Mesendoderm (in vitro differentiated cells): ENCODE measurements around the gene PTPN1.

Experiments used
- DNase-seq: peaks from one replicate; pipeline ENCODE4 v3.0.0; 2013
- H2AK5ac ChIP-seq: 2 replicates; pipeline ENCODE4 v1.6.1; 2013; ENCODE audit warnings: low read length, inconsistent platforms
- H2BK120ac ChIP-seq: 2 replicates; pipeline ENCODE4 v1.6.1; 2013; ENCODE audit warnings: low read depth, mild to moderate bottlenecking, low read length, moderate library complexity, mixed read lengths
- H2BK15ac ChIP-seq: replicated peaks from 2 replicates; pipeline ENCODE4 v1.6.1; 2013; ENCODE audit warnings: low read depth, mild to moderate bottlenecking, moderate library complexity
- H2BK5ac ChIP-seq: 2 replicates; pipeline ENCODE4 v1.6.1; 2013; ENCODE audit warnings: low read length, inconsistent platforms
- H3K18ac ChIP-seq: 2 replicates; pipeline ENCODE4 v1.6.1; 2013; ENCODE audit warnings: mild to moderate bottlenecking, low read length, mixed read lengths
- H3K23ac ChIP-seq: one replicate; pipeline ENCODE4 v1.6.1; 2013; ENCODE audit warnings: low read length
- H3K27ac ChIP-seq: 2 replicates; pipeline ENCODE4 v1.5.1; 2013; ENCODE audit warnings: low read depth, mild to moderate bottlenecking, inconsistent platforms, low read length, moderate library complexity
- H3K27me3 ChIP-seq: 2 replicates; pipeline ENCODE4 v1.6.1; 2013; ENCODE audit warnings: low read length, control low read depth, mild to moderate bottlenecking, inconsistent platforms; ENCODE audit not compliant: insufficient read depth, poor library complexity
- H3K36me3 ChIP-seq: 2 replicates; pipeline ENCODE4 v1.6.1; 2013; ENCODE audit warnings: low read length, inconsistent platforms; ENCODE audit not compliant: control insufficient read depth, insufficient read depth
- H3K4ac ChIP-seq: one replicate; pipeline ENCODE4 v1.6.1; 2013; ENCODE audit warnings: low read depth, mild to moderate bottlenecking, low read length, moderate library complexity
- H3K4me1 ChIP-seq: 2 replicates; pipeline ENCODE4 v1.6.1; 2013; ENCODE audit warnings: low read depth, low read length, inconsistent platforms; ENCODE audit not compliant: control insufficient read depth
- H3K4me2 ChIP-seq: 2 replicates; pipeline ENCODE4 v1.6.1; 2013; ENCODE audit warnings: low read length
- H3K4me3 ChIP-seq: 2 replicates; pipeline ENCODE4 v1.5.1; 2013; ENCODE audit warnings: mild to moderate bottlenecking, low read length
- H3K56ac ChIP-seq: one replicate; pipeline ENCODE4 v1.6.1; 2013; ENCODE audit warnings: low read length
- H3K79me1 ChIP-seq: 2 replicates; pipeline ENCODE4 v1.6.1; 2013; ENCODE audit warnings: low read length, inconsistent platforms
- H3K79me2 ChIP-seq: 2 replicates; pipeline ENCODE4 v1.6.1; 2013; ENCODE audit warnings: mild to moderate bottlenecking, low read length; ENCODE audit not compliant: control insufficient read depth, insufficient read depth
- H3K9ac ChIP-seq: 2 replicates; pipeline ENCODE4 v1.6.1; 2013; ENCODE audit warnings: low read length, inconsistent platforms
- H4K5ac ChIP-seq: one replicate; pipeline ENCODE4 v1.6.1; 2013; ENCODE audit warnings: low read length
- H4K8ac ChIP-seq: one replicate; pipeline ENCODE4 v1.6.1; 2013; ENCODE audit warnings: low read depth, mild to moderate bottlenecking, control low read depth, low read length, moderate library complexity
- WGBS: extraction: QIAGEN DNeasy Blood & Tissue Kit; methylation state at CpG from one replicate; pipeline ENCODE4 v1.1.7; 2013; ENCODE audit warnings: low lambda C conversion rate, missing lambda C conversion rate; ENCODE audit not compliant: insufficient coverage; ENCODE audit errors: extremely low coverage; 5-methylcytosine and 5-hydroxymethylcytosine counted together

The PTPN1 gene

DNA sequence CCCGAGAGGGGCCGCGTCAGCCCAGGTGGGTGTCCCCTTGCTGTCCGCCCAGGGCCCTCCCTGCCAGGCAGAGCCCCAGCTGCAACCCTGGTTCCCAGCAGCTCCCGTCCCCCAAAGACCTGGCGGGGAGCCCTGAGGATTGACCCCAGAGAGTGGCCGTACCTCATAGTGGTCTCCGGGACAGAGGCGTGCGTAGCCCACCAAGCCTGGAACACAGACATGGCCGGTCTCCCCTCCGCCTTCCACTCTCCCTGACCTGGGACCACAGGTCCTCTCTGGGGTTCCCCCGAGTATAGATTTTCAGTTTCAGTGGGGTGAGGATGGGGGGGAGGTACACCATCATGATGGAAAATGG is 98.5 kb downstream of the PTPN1 start:
- no peak overlapping the region for H3K4me3 ChIP-seq
- no peak for DNase-seq
- no peak overlapping the region for H3K18ac ChIP-seq
- no peak overlapping the region for H2BK120ac ChIP-seq
- H4K5ac ChIP-seq = no peak overlapping the region
- H3K4me2 ChIP-seq = no peak overlapping the region
- H3K23ac ChIP-seq = no peak overlapping the region
- no peak overlapping the region for H3K4ac ChIP-seq
- H3K27ac ChIP-seq = no peak overlapping the region
- no CpG with 5 or more reads among the region's 13 CpGs for WGBS
- H3K79me1 ChIP-seq = no peaks in the 10 kb centered on the region
- no peaks in the 10 kb centered on the region for H3K4me1 ChIP-seq
- H2BK5ac ChIP-seq = no peak overlapping the region
- H3K79me2 ChIP-seq = no peaks in the 10 kb centered on the region
- H3K56ac ChIP-seq = no peak overlapping the region
- no peaks in the 10 kb centered on the region for H3K36me3 ChIP-seq
- no peak overlapping the region for H2BK15ac ChIP-seq
- no peak overlapping the region for H3K9ac ChIP-seq
- no peak overlapping the region for H4K8ac ChIP-seq
- H3K27me3 ChIP-seq = no peaks in the 10 kb centered on the region
- H2AK5ac ChIP-seq = no peak overlapping the region

DNA sequence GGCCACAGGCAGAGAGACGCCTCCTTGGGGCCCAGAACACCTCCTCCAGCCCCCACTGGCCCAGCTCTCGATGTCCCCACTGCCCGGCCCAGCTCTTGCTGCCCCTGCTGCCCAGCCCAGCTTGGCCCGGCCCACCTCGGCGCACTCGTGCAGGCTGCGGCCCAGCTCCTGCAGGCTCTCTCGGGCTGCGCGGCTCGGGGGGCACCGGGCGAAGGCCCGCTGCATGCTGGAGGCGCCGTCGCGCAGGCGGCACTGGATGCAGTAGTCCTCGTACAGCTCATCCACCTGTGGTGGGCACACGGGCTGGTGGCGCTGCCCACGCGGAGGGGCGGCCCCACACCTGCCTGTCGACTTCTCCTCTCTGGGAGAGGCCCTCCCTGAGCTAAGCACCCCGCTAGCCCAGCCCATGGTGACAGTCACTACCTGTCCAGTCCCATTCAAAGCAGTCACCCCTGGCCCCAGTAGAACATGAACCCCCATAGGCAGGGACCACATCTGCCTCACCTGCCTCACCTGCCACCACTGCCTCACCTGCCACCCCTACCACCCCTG is 99.3 kb downstream of the PTPN1 start:
- DNase-seq = no peak
- no peaks in the 10 kb centered on the region for H3K27me3 ChIP-seq
- no peak overlapping the region for H2BK15ac ChIP-seq
- H3K79me1 ChIP-seq = no peaks in the 10 kb centered on the region
- H3K4me1 ChIP-seq = no peaks in the 10 kb centered on the region
- H2BK120ac ChIP-seq = no peak overlapping the region
- no peaks in the 10 kb centered on the region for H3K79me2 ChIP-seq
- H3K27ac ChIP-seq = no peak overlapping the region
- H3K18ac ChIP-seq = no peak overlapping the region
- WGBS = no CpG with 5 or more reads among the region's 28 CpGs
- no peak overlapping the region for H4K5ac ChIP-seq
- H3K56ac ChIP-seq = no peak overlapping the region
- no peak overlapping the region for H3K23ac ChIP-seq
- no peak overlapping the region for H4K8ac ChIP-seq
- H2AK5ac ChIP-seq = no peak overlapping the region
- H2BK5ac ChIP-seq = no peak overlapping the region
- no peak overlapping the region for H3K4ac ChIP-seq
- H3K4me2 ChIP-seq = no peak overlapping the region
- no peak overlapping the region for H3K4me3 ChIP-seq
- H3K36me3 ChIP-seq = no peaks in the 10 kb centered on the region
- H3K9ac ChIP-seq = no peak overlapping the region

DNA sequence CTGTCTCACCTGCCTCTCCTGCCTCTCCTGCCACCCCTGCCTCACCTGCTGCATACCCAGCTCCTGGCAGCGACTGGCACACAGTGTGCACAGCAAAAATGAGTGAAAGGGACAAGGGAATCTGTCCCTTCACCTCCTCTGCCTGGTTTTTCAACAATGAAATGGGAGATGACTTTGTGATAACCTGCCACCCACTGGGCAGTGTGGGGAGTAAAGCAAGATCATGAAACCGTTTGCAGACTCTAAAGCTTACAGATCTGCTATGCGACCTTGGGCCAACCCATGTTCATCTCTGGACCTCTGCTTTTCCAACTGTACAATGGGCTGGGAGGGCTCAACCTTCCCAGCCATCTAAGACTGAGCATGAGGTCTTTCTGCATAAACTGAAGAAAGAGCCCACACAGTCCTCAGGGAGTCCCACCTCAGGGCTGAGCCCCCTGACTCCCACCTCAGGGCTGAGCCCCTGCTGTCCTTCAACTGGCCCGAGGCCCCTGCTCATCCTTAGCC is 100.1 kb downstream of the PTPN1 start:
- Histone ChIP-seq H3K27me3 (no peaks in the 10 kb centered on the region), H3K4me2 (no peak overlapping the region), H2AK5ac (no peak overlapping the region), H3K4me1 (no peaks in the 10 kb centered on the region), H3K18ac (no peak overlapping the region), H2BK15ac (no peak overlapping the region), H3K4me3 (no peak overlapping the region), H3K56ac (no peak overlapping the region), H4K8ac (no peak overlapping the region), H3K9ac (no peak overlapping the region), H2BK5ac (no peak overlapping the region), H2BK120ac (no peak overlapping the region), H3K4ac (no peak overlapping the region), H4K5ac (no peak overlapping the region), H3K79me2 (no peaks in the 10 kb centered on the region), H3K27ac (no peak overlapping the region), H3K79me1 (no peaks in the 10 kb centered on the region), H3K36me3 (no peaks in the 10 kb centered on the region), H3K23ac (no peak overlapping the region)
- DNase-seq = no peak
- WGBS = no CpG with 5 or more reads among the region's 4 CpGs

DNA sequence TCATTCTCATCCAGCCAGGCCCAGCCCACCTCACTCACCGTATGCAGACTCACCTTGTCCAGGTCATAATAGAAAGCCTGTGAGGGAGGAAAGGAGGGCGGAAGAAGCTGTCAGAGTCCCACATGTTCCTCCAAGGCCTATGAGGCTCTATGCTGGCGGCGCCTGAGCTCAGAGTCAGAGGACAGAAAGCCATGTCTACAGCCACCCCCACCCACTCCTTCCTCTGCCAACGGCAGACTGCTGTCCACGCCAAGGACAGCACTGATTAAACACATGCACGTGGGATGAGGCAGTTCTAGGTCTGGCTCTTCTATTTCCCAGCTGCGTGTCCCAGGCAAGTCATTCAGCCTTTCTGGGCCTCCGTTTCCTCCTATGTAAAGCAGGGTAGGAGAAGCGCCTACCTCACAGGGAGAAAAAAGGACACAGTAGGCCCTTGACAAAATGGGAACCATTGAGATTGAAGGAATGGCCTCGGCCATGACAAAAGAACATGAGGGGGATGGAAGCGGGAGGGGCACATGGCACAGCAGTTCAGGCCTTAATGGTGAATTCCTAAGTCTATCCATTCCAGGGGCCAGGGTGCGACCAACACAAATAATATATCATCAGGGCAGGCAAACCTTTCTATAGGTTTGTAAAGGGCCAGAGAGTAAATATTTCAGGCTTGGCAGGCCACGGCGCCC is 101.1 kb downstream of the PTPN1 start:
- Histone ChIP-seq H3K56ac (no peak overlapping the region), H3K79me2 (no peaks in the 10 kb centered on the region), H3K79me1 (no peaks in the 10 kb centered on the region), H3K4me2 (no peak overlapping the region), H4K8ac (no peak overlapping the region), H2AK5ac (no peak overlapping the region), H3K23ac (no peak overlapping the region), H2BK5ac (no peak overlapping the region), H4K5ac (no peak overlapping the region), H3K4me1 (no peaks in the 10 kb centered on the region), H3K27ac (no peak overlapping the region), H3K27me3 (no peaks in the 10 kb centered on the region), H3K4me3 (no peak overlapping the region), H2BK120ac (no peak overlapping the region), H3K36me3 (no peaks in the 10 kb centered on the region), H3K18ac (no peak overlapping the region), H3K9ac (no peak overlapping the region), H2BK15ac (no peak overlapping the region), H3K4ac (no peak overlapping the region)
- no peak for DNase-seq
- WGBS = no CpG with 5 or more reads among the region's 15 CpGs

DNA sequence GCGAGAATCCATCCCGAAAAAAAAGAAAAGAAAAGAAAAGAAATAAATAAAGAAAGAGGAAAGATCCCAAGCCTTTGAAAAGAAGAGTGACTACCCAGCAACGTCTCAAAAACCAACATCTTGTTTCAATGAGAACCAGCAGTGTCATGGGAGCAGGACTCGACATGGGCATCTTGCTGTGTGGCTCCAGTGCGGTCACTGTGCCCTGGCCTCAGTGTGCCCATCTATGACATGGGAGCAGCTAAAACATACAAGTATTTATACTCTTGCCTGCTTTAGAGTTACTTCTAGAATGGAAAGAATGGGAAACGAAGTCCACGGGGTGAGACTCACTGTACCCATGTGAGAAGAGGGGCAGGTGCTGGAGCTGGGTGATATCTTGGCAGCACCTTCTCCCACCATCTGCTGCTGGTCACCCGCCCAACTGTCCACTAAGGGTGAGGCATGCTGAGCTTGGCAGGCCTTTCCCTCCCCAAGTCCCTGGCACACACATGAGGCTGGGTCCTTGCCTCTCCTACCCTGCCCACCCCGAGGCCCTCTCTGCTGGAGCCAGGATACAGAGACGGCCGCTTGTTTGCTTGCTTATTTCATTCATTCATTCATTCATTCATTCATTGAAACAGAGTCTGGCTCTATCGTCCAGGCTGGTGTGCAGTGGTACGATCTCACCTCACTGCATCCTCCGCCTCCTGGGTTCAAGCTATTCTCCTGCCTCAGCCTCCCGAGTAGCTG is 103.4 kb downstream of the PTPN1 start:
- Histone ChIP-seq H2BK5ac (no peak overlapping the region), H3K27me3 (no peaks in the 10 kb centered on the region), H3K4me3 (no peak overlapping the region), H3K79me1 (no peaks in the 10 kb centered on the region), H3K79me2 (no peaks in the 10 kb centered on the region), H3K18ac (no peak overlapping the region), H2BK15ac (no peak overlapping the region), H3K4me2 (no peak overlapping the region), H4K5ac (no peak overlapping the region), H3K4me1 (no peaks in the 10 kb centered on the region), H3K36me3 (no peaks in the 10 kb centered on the region), H2AK5ac (no peak overlapping the region), H3K9ac (no peak overlapping the region), H3K27ac (no peak overlapping the region), H3K56ac (no peak overlapping the region), H3K4ac (no peak overlapping the region), H2BK120ac (no peak overlapping the region), H4K8ac (no peak overlapping the region), H3K23ac (no peak overlapping the region)
- no CpG with 5 or more reads among the region's 15 CpGs for WGBS
- no peak for DNase-seq
